Hematopoietic multipotent progenitor cell treated with erythropoietin and hydrocortisone succinate and interleukin-3 and kit ligand, for 4 days (in vitro differentiated cells): ENCODE measurements around the gene PROX2.

ENCODE experiments used
- DNase-seq: peaks from one replicate; pipeline ENCODE4 v3.0.0-alpha.2; 2015

Gene PROX2

GRCh38 chr14:74841230-74842207 lies 34.4 kb downstream of the PROX2 start:
- peak; percentile 62 for DNase-seq

GRCh38 chr14:74840603-74841030 lies 35.3 kb downstream of the PROX2 start:
- DNase-seq = no peak

GRCh38 chr14:74838166-74838565 lies 37.8 kb downstream of the PROX2 start:
- no peak for DNase-seq

GRCh38 chr14:74836251-74836960 lies 39.5 kb downstream of the PROX2 start:
- DNase-seq = no peak

GRCh38 chr14:74835645-74836250 lies 40.2 kb downstream of the PROX2 start:
- no peak for DNase-seq

- DNase-seq = no peak
These were observed 41.1 kb downstream of the PROX2 start for GRCh38 chr14:74834692-74835392.

GRCh38 chr14:74832849-74833248 lies 43.1 kb downstream of the PROX2 start:
- no peak for DNase-seq

- DNase-seq = no peak
These were observed 46.7 kb downstream of the PROX2 start for GRCh38 chr14:74829251-74829650.

- no peak for DNase-seq
These were observed 49.4 kb downstream of the PROX2 start for GRCh38 chr14:74826574-74826973.
